ENCODE measurements around the gene ABI3BP. TPM values are rescaled to one million over a fixed set of nuclear protein-coding genes. Genes with fewer than 3 reads are reported as not detected.
"Not testable (repeated sequence)": the region's sequence is repeated elsewhere in the genome, so short reads cannot be mapped to it uniquely, and the experiment has no call there.

The ABI3BP gene
- total RNA-seq, 6 experiments from 2014 or later = 1.5 to 4.9 (median 3.0) TPM

DNA sequence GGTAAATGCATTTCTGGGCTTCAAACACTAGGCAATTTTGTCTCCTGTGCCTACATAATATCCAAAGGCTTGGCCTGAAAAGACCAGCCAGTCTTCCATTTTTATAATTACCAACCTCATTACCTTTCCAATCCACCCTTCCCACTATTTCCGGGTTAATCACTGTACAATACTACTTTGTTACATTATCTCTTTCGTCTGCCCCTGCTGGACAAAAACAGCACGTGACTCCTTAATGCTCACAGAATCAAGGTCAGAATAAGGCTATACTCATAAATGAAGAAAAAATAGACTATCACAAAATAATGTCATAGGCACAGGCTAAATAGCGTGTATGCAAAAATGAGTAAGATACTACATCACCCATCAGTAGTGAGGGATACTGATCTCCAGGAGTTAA is 40.1 kb downstream of the ABI3BP start:
- intact Hi-C loops (cut with DNase I) = no loop called here
- DNase-seq = no peak
- H3K27ac ChIP-seq = no peak overlapping the region
- no peaks in the 10 kb centered on the region for H3K36me3 ChIP-seq
- H3K4me1 ChIP-seq = no peaks in the 10 kb centered on the region
- ATAC-seq = no peak
- no peaks in the 10 kb centered on the region for H3K9me3 ChIP-seq
- WGBS (ENCODE audit: insufficient coverage, low coverage, low lambda C conversion rate, missing lambda C conversion rate) = 58% methylated on average over 4 of the region's 4 CpGs
- H3K27me3 ChIP-seq = no peaks in the 10 kb centered on the region
- TF ChIP-seq POLR2A (IDR thresholded peaks at IDR 0.05) (no peak), CTCF (IDR thresholded peaks at IDR 0.05) (no peak)
- no peak overlapping the region for H3K4me3 ChIP-seq

DNA sequence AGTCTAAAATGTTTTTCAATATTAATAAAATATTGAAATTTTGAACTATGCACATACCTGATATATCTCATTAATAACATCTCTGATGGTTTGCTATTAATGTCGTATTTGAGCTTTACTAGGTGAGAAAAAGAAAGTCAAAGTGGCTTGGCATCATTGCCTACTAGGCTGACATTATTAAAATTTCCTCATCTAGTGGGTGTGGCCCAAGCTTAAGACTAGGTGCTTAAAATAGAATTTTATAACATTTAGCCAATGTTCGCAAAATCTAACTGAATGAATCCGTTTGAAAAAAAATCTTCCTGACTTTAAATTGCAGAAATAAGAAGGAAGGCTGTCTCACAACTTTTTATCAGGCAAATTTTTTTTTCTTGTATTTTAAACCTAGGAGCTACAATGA is 46.1 kb downstream of the ABI3BP start:
- H3K9me3 ChIP-seq = no peaks in the 10 kb centered on the region
- no peak for DNase-seq
- H3K36me3 ChIP-seq = no peaks in the 10 kb centered on the region
- TF ChIP-seq CTCF (IDR thresholded peaks at IDR 0.05) (no peak), POLR2A (IDR thresholded peaks at IDR 0.05) (no peak)
- no peak overlapping the region for H3K4me3 ChIP-seq
- WGBS (ENCODE audit: insufficient coverage, low coverage, low lambda C conversion rate, missing lambda C conversion rate) = 73% methylated on average over 3 of the region's 3 CpGs
- ATAC-seq = no peak
- no peaks in the 10 kb centered on the region for H3K4me1 ChIP-seq
- no peak overlapping the region for H3K27ac ChIP-seq
- intact Hi-C loops (cut with DNase I) = no loop called here
- H3K27me3 ChIP-seq = no peaks in the 10 kb centered on the region

GRCh38 chr3:100946096-100946495 is 47.1 kb downstream of the ABI3BP start:
- H3K4me1 ChIP-seq; ATAC-seq; H3K36me3 ChIP-seq; DNase-seq; intact Hi-C loops (cut with DNase I); H3K4me3 ChIP-seq; H3K9me3 ChIP-seq; H3K27me3 ChIP-seq; H3K27ac ChIP-seq: not testable (repeated sequence)
- 57% methylated on average over 1 of the region's 2 CpGs for WGBS (ENCODE audit: insufficient coverage, low coverage, low lambda C conversion rate, missing lambda C conversion rate)

DNA sequence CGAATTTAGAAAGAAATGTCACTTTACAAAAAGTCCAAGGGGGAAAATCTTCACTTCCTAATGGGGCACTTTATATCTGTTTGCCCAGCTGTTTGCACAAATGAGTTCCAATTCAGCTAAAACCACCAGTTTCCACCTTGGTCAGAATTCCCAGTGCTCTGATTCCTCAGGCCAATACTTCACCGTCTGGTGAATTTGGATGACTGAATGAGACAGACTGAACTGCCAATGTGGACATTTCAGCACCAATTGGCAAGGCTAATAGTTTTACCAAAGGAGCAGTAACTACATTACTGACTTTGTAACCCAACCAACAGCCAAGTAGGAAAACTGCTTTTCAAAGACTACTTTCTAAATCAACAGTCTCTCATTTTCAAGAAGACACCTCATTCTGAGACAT is 51.8 kb downstream of the ABI3BP start:
- Histone ChIP-seq H3K27me3 (no peaks in the 10 kb centered on the region), H3K4me1 (no peaks in the 10 kb centered on the region), H3K4me3 (no peak overlapping the region), H3K27ac (no peak overlapping the region), H3K9me3 (no peaks in the 10 kb centered on the region), H3K36me3 (no peaks in the 10 kb centered on the region)
- intact Hi-C loops (cut with DNase I) = no loop called here
- WGBS (ENCODE audit: insufficient coverage, low coverage, low lambda C conversion rate, missing lambda C conversion rate) = 68% methylated on average over 2 of the region's 2 CpGs
- ATAC-seq (no peak), DNase-seq (no peak)
- no peak for TF ChIP-seq POLR2A (IDR thresholded peaks at IDR 0.05)

- Histone ChIP-seq H3K27ac (no peak overlapping the region), H3K36me3 (no peaks in the 10 kb centered on the region), H3K4me3 (no peak overlapping the region), H3K27me3 (no peaks in the 10 kb centered on the region), H3K9me3 (no peaks in the 10 kb centered on the region), H3K4me1 (no peaks in the 10 kb centered on the region)
- intact Hi-C loops (cut with DNase I) = no loop called here
- 69% methylated on average over 2 of the region's 2 CpGs for WGBS (ENCODE audit: insufficient coverage, low coverage, low lambda C conversion rate, missing lambda C conversion rate)
- ATAC-seq (no peak), DNase-seq (no peak)
- TF ChIP-seq CTCF (IDR thresholded peaks at IDR 0.05) (no peak), POLR2A (IDR thresholded peaks at IDR 0.05) (no peak)
Observed at GRCh38 chr3:100941041-100941440, 52.2 kb downstream of the ABI3BP start.

- no peak for TF ChIP-seq POLR2A (IDR thresholded peaks at IDR 0.05)
- no peak for TF ChIP-seq CTCF (IDR thresholded peaks at IDR 0.05)
- Histone ChIP-seq H3K9me3 (no peaks in the 10 kb centered on the region), H3K27me3 (no peaks in the 10 kb centered on the region), H3K4me1 (no peaks in the 10 kb centered on the region), H3K4me3 (no peak overlapping the region), H3K36me3 (no peaks in the 10 kb centered on the region), H3K27ac (no peak overlapping the region)
- ATAC-seq = no peak
- intact Hi-C loops (cut with DNase I) = no loop called here
- no peak for DNase-seq
- WGBS (ENCODE audit: insufficient coverage, low coverage, low lambda C conversion rate, missing lambda C conversion rate) = 29% methylated on average over 1 of the region's 1 CpG
Observed at GRCh38 chr3:100936931-100937330, 56.3 kb downstream of the ABI3BP start.
